NCI-H82 treated with DMSO at 0.1 percent for 48 hours (cell line): ENCODE data around the gene CAPN8.

ENCODE experiments used
- DNase-seq: peaks from one replicate; lab custom pipeline; 2025; ENCODE audit not compliant: unreplicated experiment; lab: John Stamatoyannopoulos, UW

The CAPN8 gene

GRCh38 chr1:223620297-223620897 is 45.1 kb downstream of the CAPN8 start:
- no peak for DNase-seq

DNA sequence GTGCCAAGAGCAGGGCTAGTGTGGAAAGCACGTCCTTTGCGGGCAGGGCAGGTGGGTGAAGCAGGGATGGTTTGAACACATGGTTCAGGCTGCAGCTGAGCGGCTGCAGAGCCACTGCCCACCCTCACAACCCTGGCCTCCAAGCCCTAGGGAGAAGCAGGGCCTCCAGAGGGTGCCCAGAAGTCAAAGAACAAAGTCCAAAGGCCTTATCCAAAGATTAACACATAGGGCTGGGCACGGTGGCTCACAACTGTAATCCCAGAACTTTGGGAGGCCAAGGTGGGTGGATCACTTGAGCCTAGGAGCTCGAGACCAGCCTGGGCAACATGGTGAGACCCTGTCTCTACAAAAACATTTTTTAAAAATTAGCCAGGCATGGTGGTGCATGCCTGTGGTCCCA is 46.8 kb downstream of the CAPN8 start:
- no peak for DNase-seq

- DNase-seq: no peak
Observed at GRCh38 chr1:223617323-223618070, 48.0 kb downstream of the CAPN8 start.

DNA sequence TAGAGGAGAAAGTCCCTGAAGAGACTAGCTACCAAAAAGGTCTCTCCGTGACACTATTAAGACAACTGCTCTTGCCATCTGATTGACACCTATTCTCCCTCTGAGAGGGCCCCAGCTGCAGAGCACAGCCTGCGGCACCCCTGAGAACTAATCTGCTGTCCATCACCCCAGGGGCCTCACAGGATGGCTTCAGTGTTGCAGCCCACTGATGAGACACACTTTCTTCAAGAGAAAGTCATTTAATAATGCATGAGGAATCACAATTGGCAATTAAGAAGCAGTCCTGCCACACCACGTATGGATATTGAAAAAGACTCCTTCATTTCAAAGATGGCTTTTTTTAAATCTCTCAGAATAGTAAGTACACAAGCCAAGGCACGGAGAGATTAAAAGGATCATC is 48.9 kb downstream of the CAPN8 start:
- no peak for DNase-seq

DNA sequence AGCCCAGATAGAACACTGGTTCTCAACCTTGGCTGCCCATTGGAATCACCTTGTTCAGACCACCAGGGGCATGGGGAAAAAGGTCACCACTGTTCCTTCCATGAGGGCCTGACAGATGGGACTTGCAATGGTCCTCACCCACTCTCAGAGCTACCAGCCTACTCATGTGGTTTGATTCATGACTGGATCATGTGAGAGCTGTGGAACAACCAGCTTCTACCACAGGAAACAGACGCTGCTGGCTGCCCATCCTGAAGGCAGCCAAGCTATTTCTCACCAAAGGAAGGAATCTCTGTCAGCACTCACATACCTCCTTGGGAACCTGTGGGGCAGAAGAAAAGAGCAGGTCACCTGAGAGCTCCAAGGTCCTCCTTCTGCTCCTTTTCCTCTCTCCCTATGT is 53.6 kb downstream of the CAPN8 start:
- DNase-seq: no peak

- no peak for DNase-seq
Observed at GRCh38 chr1:223609977-223610376, 55.5 kb downstream of the CAPN8 start.

- no peak for DNase-seq
Observed at GRCh38 chr1:223609066-223609465, 56.4 kb downstream of the CAPN8 start.

DNA sequence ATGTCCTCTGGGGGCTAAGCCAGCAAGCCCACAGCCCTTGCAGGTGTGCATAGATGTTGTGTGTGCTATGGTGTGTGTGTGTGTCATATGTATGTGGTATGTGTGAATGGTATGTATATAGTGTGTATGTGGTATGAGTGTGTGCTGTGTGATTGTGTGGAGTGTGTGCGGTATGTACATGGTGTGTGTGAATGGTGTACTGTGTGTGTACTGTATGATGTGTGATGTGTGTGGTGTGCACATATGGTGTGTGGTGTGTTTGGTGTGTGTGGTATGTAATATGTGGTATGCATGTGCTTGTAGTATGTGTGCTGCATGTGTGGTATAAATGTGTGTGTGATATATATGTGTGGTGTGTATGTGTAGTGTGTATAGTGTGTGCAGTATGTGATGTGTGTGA is 107.0 kb downstream of the CAPN8 start:
- no peak for DNase-seq

- DNase-seq: no peak
Observed at GRCh38 chr1:223557130-223557475, 108.4 kb downstream of the CAPN8 start.

DNA sequence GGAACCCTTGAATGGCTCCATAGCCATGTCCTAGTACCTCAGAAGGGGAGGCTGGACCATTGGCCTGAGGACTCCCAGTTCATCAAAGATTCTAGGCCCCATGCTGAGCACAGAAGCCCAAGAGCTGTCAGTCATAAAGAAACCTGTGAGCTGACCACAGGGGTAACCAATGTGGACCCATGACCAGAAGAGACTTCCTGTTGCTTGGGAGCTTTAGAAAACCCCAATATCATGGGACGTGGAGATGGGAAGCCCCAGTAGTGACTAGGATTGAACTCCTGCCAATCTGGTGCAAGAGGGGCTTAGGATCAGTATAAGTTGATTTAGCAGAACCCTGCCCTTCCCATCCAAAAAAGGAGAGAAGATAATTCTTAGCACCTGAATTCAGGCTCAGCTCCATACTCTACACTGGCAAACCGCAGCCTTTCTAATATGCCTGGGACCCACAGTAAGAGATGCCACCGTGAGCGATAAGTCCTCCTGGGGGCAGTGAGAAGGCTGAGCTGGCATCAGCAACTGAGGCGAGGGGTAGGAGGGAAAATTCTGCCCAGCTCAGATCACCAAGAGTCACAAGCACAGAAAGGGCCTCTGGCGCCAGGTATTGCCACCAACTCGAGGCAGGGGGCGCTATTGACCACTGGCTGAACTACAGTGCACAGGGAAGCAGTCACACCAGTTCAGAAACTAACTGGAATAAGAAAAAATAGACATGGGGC is 108.9 kb downstream of the CAPN8 start:
- peak; percentile 54 for DNase-seq

DNA sequence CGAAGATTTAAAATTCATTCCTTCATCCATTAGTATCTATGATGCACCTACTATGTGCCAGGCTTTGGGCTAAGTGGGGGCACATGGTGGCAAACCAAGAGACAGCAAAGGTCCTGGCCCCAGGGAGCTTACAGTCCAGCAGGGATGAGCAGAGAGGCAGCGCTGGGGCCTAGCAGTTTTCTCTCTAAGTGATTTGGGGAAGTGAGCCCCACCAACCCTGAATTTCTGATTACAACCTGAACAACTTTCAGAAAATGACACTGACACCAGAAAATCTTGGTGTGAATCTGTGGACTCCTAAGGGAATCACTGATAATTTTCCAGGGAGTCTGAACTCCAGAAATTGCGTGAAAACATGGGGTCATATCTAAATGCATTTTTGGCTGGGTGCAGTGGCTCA is 111.5 kb downstream of the CAPN8 start:
- no peak for DNase-seq

DNA sequence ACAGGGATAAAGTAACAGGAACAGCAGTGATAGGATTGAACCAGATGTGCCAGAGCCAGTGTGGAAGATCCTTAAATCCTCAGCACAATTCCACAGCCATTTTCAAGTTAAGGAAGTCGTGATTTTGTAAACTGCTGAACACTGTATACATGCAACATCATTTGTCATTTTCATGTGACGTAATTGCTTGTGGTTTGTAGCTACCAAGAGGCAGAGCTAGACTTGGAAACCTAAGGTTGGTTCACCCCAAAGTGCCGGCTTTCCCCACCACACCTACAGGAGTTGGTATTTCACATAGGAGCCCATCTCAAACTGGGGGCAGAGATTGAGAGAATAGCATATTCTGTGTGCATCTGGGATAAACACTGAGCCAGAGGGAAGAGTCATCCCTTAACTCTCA is 113.9 kb downstream of the CAPN8 start:
- no peak for DNase-seq

GRCh38 chr1:223549740-223550139 is 115.8 kb downstream of the CAPN8 start:
- DNase-seq: no peak

GRCh38 chr1:223547316-223548114 is 118.0 kb downstream of the CAPN8 start:
- no peak for DNase-seq

DNA sequence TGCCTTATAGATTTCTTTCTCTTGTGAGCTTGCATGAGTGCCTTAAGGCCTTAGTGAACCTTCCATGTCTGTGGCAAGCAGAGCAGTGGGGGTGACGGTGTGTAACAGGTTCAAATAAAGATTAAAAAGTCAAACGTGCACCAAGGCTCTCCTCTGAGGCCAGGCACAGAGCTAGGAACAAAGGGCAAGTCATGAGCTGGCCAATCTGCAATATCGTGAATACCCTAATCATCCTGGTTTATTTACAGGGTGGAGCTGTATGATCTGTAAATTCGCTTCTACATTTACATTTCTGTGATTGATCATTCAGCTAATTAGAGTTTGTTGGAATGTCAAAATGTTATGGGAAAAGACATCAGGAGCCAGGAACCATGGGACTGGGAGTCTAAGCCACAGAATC is 120.2 kb downstream of the CAPN8 start:
- DNase-seq: no peak

- no peak for DNase-seq
Observed at GRCh38 chr1:223543560-223543959, 121.9 kb downstream of the CAPN8 start.

DNA sequence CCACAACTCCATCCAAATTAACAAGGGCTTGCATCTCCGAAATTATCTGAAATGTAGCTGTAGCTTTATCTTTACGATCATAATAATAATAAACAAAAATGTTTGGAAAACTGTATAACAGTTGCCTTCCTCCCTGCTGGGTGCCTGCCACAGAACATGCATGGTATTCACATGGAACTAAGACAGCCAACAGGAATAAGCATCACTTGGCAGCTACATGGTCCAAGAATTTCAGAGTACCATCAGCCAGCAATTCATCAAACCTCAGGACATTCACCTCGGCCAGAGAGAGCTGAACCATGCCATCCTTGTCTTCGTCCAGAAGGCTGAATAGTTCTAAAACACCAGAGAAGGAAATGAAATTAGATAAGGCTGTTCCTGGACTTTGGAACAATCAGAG is 122.7 kb downstream of the CAPN8 start:
- DNase-seq: no peak

DNA sequence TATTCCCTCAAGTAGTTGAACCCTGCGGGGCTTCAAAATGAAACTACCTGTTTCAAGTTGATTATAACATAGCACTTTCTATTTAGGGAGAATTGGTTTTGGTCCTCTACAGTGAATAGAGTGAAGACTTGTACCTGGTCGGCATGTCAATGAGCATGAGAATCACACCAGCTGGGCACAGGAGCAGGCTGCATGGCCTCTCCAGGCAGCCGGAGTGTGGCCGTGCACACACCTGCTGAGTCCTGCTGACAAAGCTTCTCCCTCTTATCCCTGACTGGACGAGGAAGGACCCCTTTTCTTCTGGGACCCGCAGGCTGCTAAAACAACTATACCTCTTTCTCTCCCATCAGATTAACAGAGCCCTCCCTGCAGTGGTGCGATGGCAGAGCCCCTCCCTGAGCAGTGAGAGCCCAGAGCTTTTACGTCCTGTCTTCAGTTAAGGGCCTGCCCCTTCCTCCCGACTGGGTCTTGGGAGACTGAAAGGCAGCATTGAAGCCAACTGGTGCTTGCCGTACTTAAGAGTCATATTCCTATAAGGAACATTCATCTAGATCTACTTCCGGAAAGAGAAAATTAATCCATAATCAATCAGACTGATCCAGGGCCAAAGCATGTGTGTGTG is 124.9 kb downstream of the CAPN8 start:
- no peak for DNase-seq

- no peak for DNase-seq
Observed at GRCh38 chr1:223539750-223540149, 125.8 kb downstream of the CAPN8 start.

DNA sequence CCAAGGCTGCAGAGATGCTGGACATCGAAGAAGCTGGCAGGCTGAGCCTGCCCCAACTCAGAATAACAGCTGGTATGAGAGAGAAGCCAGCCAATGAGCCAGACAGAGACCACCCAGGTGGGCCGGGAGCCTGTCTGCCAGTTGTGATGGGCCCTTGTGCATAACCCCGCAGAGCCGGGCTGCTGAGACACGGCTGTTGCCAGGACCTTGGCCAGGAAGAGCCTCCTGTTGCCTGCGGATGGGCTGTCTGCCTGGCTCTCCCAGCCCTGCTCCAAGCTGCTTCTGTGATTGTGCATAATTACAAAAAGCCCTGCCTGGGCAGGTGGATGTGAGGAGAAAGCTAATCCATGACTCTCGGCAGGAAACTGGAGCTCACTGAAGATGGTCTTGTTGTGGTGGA is 126.5 kb downstream of the CAPN8 start:
- no peak for DNase-seq

DNA sequence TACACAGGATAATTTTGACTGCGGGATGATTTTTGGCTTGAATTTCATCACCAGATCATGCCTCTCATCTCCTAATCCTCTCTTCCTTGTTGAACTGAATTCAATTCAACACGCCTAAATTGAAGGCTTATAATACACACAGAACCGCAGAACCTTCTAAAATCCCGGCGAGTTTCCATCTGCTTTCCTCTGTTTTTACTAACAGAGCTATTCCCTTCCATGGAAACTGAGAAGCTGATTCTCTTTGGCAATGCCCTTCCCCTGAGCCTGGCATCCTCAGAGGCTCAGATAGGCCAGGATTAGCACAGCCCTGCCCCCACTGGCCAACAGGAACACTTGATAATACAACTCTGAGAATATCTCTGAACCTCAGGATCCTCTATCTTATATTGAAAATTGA is 130.2 kb downstream of the CAPN8 start:
- no peak for DNase-seq
